HPDE6-E6E7 (cell line): Measurements from ENCODE around the gene SMARCA1.

Experiments
- DNase-seq: peaks from one replicate; pipeline ENCODE4 v3.0.0; 2011; ENCODE audit warnings: missing footprints; ENCODE audit errors: extremely low spot score

The SMARCA1 gene

DNA sequence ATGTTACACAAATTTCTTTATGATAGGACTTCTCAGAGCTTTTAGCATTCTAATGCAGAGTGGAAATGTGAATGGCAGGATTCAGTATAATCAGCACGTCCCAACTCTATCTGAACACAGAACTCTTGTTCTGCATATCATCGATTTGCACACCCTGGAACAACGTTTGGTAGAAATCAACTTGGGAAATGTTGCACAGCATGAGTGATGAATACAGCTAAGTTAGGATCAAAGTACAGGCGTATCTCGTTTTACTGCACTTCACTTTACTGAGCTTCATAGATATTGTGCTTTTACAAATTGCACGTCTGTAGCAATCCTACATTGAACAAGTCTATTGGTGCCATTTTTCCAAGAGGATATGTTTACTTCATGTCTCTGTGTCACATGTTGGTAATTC lies 70.8 kb downstream of the SMARCA1 start:
- no peak for DNase-seq

DNA sequence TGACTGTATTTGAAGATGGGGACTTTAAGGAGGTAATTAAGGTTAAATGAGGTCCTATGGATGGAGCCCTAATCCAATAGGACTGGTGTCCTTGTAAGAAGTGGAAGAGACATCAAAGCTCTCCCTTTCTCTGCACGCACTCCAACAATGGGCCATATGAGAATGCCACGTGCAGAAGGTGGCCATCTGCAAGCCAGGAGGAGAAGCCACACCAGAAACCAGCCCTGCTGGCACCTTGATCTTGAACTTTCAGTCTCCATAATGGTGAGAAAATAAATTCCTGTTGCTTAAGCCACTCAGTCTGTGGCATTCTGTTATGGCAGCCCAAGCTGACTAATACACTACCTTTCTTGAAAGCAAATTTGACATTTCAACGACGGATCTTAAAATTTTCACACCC lies 73.2 kb downstream of the SMARCA1 start:
- DNase-seq: no peak

- DNase-seq: no peak
These were observed 74.1 kb downstream of the SMARCA1 start for GRCh38 chrX:129449148-129449547.

DNA sequence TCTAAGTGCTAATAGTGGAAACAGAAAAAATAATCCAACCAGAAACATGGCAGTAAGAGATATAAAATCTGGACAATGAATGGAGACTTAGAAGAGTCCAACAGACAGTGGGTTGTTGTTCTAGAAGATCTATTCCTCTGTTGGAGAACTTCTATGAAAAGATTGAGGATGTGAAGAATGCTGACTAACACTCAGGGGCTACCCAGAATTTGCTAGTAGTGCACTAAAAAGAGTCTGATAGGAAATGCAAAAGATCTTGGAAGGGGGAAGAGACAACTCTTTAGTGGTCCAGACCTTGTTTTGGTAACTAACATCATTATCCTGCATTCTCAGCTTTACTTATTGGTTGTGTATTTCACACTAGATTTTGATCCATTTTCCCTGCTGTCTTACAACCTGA lies 77.9 kb downstream of the SMARCA1 start:
- no peak for DNase-seq

GRCh38 chrX:129433945-129434344 lies 89.3 kb downstream of the SMARCA1 start:
- no peak for DNase-seq

DNA sequence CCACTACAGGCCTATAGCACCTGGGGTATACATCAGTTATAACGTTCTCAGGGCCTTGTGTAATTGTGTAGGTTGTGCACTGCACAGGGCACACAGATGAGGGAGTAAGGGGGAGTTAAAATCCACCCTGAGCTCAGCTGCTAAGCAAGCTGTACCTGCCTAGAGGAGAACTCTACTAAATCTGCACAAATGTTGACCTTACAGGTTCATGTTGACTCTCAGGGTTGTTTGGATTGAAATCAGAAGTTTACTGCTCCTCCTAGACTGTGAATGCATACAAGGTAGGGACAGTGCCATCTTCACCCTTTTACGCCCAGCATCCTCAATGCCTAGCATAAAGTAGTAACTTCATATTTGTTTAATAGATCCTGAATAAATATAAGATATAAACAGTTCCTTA lies 89.8 kb downstream of the SMARCA1 start:
- DNase-seq: no peak

- no peak for DNase-seq
These were observed 96.0 kb downstream of the SMARCA1 start for GRCh38 chrX:129427267-129427666.

DNA sequence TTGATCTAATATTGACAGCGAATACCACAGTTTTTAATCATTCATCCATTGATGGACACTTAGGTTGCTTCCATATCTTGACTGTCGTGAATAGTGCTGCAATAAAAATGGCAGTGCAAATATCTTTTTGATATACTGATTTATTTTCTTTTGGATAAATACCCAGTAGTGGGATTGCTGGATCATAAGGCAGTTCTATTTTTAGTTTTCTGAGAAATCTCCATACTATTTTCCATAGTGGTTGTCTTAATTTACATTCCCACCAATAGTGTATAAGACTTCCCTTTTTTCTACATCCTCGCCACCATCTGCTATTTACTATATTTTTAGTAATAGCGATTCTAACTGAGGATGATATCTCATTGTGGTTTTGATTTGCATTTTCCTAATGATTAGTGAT lies 100.1 kb downstream of the SMARCA1 start:
- no peak for DNase-seq

DNA sequence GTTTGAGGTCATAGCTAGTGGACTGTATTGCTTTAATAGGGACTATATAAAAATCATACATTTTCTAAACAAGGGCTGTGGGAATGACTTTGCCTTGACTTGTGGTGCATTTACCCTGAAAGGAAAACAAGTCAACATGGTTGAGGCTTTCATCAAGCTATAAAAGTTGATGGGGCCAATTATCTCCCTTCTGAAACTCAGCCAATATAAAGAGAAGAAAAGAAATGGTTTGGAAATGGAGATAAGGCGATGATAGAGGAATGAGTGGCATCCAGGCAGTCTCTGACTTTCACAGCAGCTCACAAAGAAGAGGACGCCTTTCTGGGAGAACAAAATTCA lies 118.7 kb downstream of the SMARCA1 start:
- DNase-seq: no peak

DNA sequence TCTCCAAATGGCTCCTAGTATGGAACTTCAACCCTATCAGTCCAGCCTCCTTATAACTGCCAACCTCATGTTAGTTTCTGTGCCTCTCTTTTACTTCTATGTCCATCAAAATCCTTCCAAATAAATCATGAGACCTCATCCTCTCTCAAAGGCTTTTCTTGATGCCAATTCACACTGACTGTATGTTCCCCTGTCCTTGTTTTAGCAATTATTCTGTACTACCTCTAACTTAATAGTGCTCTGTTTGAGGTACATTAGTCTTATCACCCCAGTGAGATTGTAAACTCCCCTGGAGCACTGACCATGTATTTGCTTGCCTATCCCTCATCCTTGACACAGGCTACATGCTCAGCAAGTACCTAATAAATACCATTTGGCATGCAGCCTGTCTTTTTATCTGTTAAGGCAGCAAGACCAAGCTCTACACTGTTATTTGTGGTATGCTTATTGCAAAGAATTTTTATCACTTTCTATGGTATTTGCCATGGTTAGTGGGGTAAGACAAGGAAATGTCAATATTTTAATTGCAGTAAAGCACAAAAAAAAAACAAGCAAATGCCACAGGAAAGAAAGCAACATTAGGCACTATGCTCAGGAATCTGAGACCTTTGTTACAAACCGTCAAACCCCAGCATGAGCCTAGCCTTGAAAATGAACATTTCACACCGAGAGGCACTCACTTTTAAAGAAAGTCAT lies 119.2 kb downstream of the SMARCA1 start:
- DNase-seq: no peak
